ENCODE measurements around the gene BEAN1.

- TF ChIP-seq TSHZ2 (CRISPR knock-in tag; IDR thresholded peaks at IDR 0.05) = no peak
- TF ChIP-seq TCF4 (CRISPR knock-in tag; IDR thresholded peaks at IDR 0.05; ENCODE audit: borderline replicate concordance) = no peak
- TF ChIP-seq CSRNP3 (CRISPR knock-in tag; IDR thresholded peaks at IDR 0.05) = no peak
Observed at GRCh38 chr16:66516808-66517585, 89.9 kb downstream of the BEAN1 start.

Measured in SK-N-SH treated with all-trans-retinoic acid at 6 μM for 48 hours (cell line).